Activated CD8-positive, alpha-beta memory T cell treated with anti-CD3 and anti-CD28 coated beads, Interleukin-2, amount 10 ng/mL, durations not matched to agents 7 days and 5 days (primary cell): ENCODE results near the gene FHOD3. TPM values are rescaled to one million over a fixed set of nuclear protein-coding genes. Genes with fewer than 3 reads are reported as not detected.

Experiments
- ATAC-seq: fragments of 150-1000 bp; cut with Tn5 transposase; one replicate; pipeline ENCODE4 v1.10.0; 2021; ENCODE audit warnings: moderate library complexity
- CTCF ChIA-PET: fragments of 350-600 bp; sonication (Branson Sonifier 250); formaldehyde crosslinking; loops from one replicate; lab custom pipeline; 2021; ENCODE audit warnings: antibody characterized with exemption; lab: Charles Lee
- DNase-seq: peaks from one replicate; pipeline ENCODE4 v3.0.0-alpha.2; 2020
- H3K27ac Mint-ChIP-seq: one replicate; pipeline ENCODE4 v1.8.0; 2021; ENCODE audit warnings: mild to moderate bottlenecking, mixed read lengths
- H3K27me3 Mint-ChIP-seq: one replicate; pipeline ENCODE4 v1.8.0; 2021; ENCODE audit warnings: mixed read lengths
- H3K36me3 Mint-ChIP-seq: one replicate; pipeline ENCODE4 v1.8.0; 2021; ENCODE audit warnings: mild to moderate bottlenecking, mixed read lengths
- H3K4me1 Mint-ChIP-seq: one replicate; pipeline ENCODE4 v1.8.0; 2021; ENCODE audit warnings: mixed read lengths
- H3K4me3 Mint-ChIP-seq: one replicate; pipeline ENCODE4 v1.8.0; 2021; ENCODE audit warnings: mild to moderate bottlenecking, moderate library complexity, mixed read lengths
- H3K9me3 Mint-ChIP-seq: one replicate; pipeline ENCODE4 v1.8.0; 2022; ENCODE audit warnings: low read depth, mixed read lengths
- total RNA-seq, 2 experiments: library from RNA; stranded (reverse); gene quantifications; one replicate each; pipeline ENCODE4 v1.2.3, GENCODE V29; 2021

Gene FHOD3
- total RNA-seq, 2 experiments from 2014 or later = not detected

- H3K4me1 Mint-ChIP-seq = peaks cover 5% of the 10 kb centered on the region
- DNase-seq (peak; percentile 42), ATAC-seq (no peak)
- no peak overlapping the region for H3K27ac Mint-ChIP-seq
- H3K27me3 Mint-ChIP-seq = peaks cover 3% of the 10 kb centered on the region
- H3K4me3 Mint-ChIP-seq = no peak overlapping the region
- no peaks in the 10 kb centered on the region for H3K36me3 Mint-ChIP-seq
- H3K9me3 Mint-ChIP-seq = no peaks in the 10 kb centered on the region
- CTCF ChIA-PET = no interaction called here
These were observed 340.7 kb downstream of the FHOD3 start for GRCh38 chr18:36638224-36638623.

GRCh38 chr18:36640021-36640952, 342.8 kb downstream of the FHOD3 start:
- no peak overlapping the region for H3K27ac Mint-ChIP-seq
- CTCF ChIA-PET = no interaction called here
- DNase-seq = no peak
- no peak overlapping the region for H3K4me3 Mint-ChIP-seq
- H3K9me3 Mint-ChIP-seq = no peaks in the 10 kb centered on the region
- H3K27me3 Mint-ChIP-seq = no peaks in the 10 kb centered on the region
- H3K4me1 Mint-ChIP-seq = peaks cover 5% of the 10 kb centered on the region
- H3K36me3 Mint-ChIP-seq = no peaks in the 10 kb centered on the region
- ATAC-seq = no peak

GRCh38 chr18:36643061-36643460, 345.5 kb downstream of the FHOD3 start:
- H3K27ac Mint-ChIP-seq = no peak overlapping the region
- ATAC-seq (no peak), DNase-seq (no peak)
- H3K4me1 Mint-ChIP-seq = peaks cover 4% of the 10 kb centered on the region
- no peaks in the 10 kb centered on the region for H3K9me3 Mint-ChIP-seq
- CTCF ChIA-PET = no interaction called here
- no peak overlapping the region for H3K4me3 Mint-ChIP-seq
- no peaks in the 10 kb centered on the region for H3K36me3 Mint-ChIP-seq
- H3K27me3 Mint-ChIP-seq = peaks cover 2% of the 10 kb centered on the region

- Mint-ChIP-seq H3K27ac (no peak overlapping the region), H3K27me3 (peaks cover 8% of the 10 kb centered on the region), H3K36me3 (no peaks in the 10 kb centered on the region), H3K9me3 (no peaks in the 10 kb centered on the region), H3K4me1 (no peaks in the 10 kb centered on the region), H3K4me3 (no peak overlapping the region)
- ATAC-seq (no peak), DNase-seq (no peak)
- CTCF ChIA-PET = no interaction called here
These were observed 351.3 kb downstream of the FHOD3 start for GRCh38 chr18:36648803-36649202.

GRCh38 chr18:36649205-36649604, 351.7 kb downstream of the FHOD3 start:
- peaks cover 8% of the 10 kb centered on the region for H3K27me3 Mint-ChIP-seq
- H3K36me3 Mint-ChIP-seq = no peaks in the 10 kb centered on the region
- no peaks in the 10 kb centered on the region for H3K4me1 Mint-ChIP-seq
- CTCF ChIA-PET = no interaction called here
- H3K27ac Mint-ChIP-seq = no peak overlapping the region
- H3K4me3 Mint-ChIP-seq = no peak overlapping the region
- no peak for DNase-seq
- ATAC-seq = no peak
- H3K9me3 Mint-ChIP-seq = no peaks in the 10 kb centered on the region

- H3K9me3 Mint-ChIP-seq = no peaks in the 10 kb centered on the region
- peaks cover 9% of the 10 kb centered on the region for H3K27me3 Mint-ChIP-seq
- ATAC-seq = no peak
- H3K36me3 Mint-ChIP-seq = no peaks in the 10 kb centered on the region
- no peak overlapping the region for H3K27ac Mint-ChIP-seq
- DNase-seq = no peak
- H3K4me1 Mint-ChIP-seq = no peaks in the 10 kb centered on the region
- CTCF ChIA-PET = no interaction called here
- no peak overlapping the region for H3K4me3 Mint-ChIP-seq
These were observed 352.8 kb downstream of the FHOD3 start for GRCh38 chr18:36650266-36650665.

GRCh38 chr18:36650906-36651305, 353.4 kb downstream of the FHOD3 start:
- no peaks in the 10 kb centered on the region for H3K36me3 Mint-ChIP-seq
- CTCF ChIA-PET = no interaction called here
- no peak overlapping the region for H3K27ac Mint-ChIP-seq
- peaks cover 9% of the 10 kb centered on the region for H3K27me3 Mint-ChIP-seq
- H3K4me3 Mint-ChIP-seq = no peak overlapping the region
- ATAC-seq (no peak), DNase-seq (no peak)
- H3K4me1 Mint-ChIP-seq = no peaks in the 10 kb centered on the region
- no peaks in the 10 kb centered on the region for H3K9me3 Mint-ChIP-seq

GRCh38 chr18:36652503-36652902, 355.0 kb downstream of the FHOD3 start:
- Mint-ChIP-seq H3K9me3 (no peaks in the 10 kb centered on the region), H3K27me3 (peaks cover 15% of the 10 kb centered on the region), H3K4me1 (no peaks in the 10 kb centered on the region), H3K27ac (no peak overlapping the region), H3K4me3 (no peak overlapping the region), H3K36me3 (no peaks in the 10 kb centered on the region)
- CTCF ChIA-PET = interaction anchor here (0.6 kb wide), 1 partner anchor 165 kb away, joined by 3 read pairs; no protein-coding TSS in a partner anchor
- no peak for ATAC-seq
- DNase-seq = no peak

- H3K4me3 Mint-ChIP-seq = no peak overlapping the region
- peaks cover 15% of the 10 kb centered on the region for H3K27me3 Mint-ChIP-seq
- H3K27ac Mint-ChIP-seq = no peak overlapping the region
- H3K36me3 Mint-ChIP-seq = no peaks in the 10 kb centered on the region
- no peak for DNase-seq
- CTCF ChIA-PET = interaction anchor here (0.6 kb wide), 1 partner anchor 164 kb away, joined by 3 read pairs; no protein-coding TSS in a partner anchor
- no peaks in the 10 kb centered on the region for H3K4me1 Mint-ChIP-seq
- ATAC-seq = no peak
- H3K9me3 Mint-ChIP-seq = no peaks in the 10 kb centered on the region
These were observed 355.8 kb downstream of the FHOD3 start for GRCh38 chr18:36653141-36653869.

- peaks cover 15% of the 10 kb centered on the region for H3K27me3 Mint-ChIP-seq
- no peaks in the 10 kb centered on the region for H3K4me1 Mint-ChIP-seq
- H3K36me3 Mint-ChIP-seq = no peaks in the 10 kb centered on the region
- no peak overlapping the region for H3K27ac Mint-ChIP-seq
- ATAC-seq (no peak), DNase-seq (no peak)
- no peak overlapping the region for H3K4me3 Mint-ChIP-seq
- H3K9me3 Mint-ChIP-seq = no peaks in the 10 kb centered on the region
- CTCF ChIA-PET = no interaction called here
These were observed 356.4 kb downstream of the FHOD3 start for GRCh38 chr18:36653870-36654269.

- peaks cover 15% of the 10 kb centered on the region for H3K27me3 Mint-ChIP-seq
- DNase-seq = no peak
- H3K4me3 Mint-ChIP-seq = no peak overlapping the region
- CTCF ChIA-PET = no interaction called here
- no peaks in the 10 kb centered on the region for H3K4me1 Mint-ChIP-seq
- no peaks in the 10 kb centered on the region for H3K9me3 Mint-ChIP-seq
- H3K27ac Mint-ChIP-seq = no peak overlapping the region
- no peak for ATAC-seq
- H3K36me3 Mint-ChIP-seq = no peaks in the 10 kb centered on the region
These were observed 357.6 kb downstream of the FHOD3 start for GRCh38 chr18:36655074-36655473.

- Mint-ChIP-seq H3K36me3 (no peaks in the 10 kb centered on the region), H3K27ac (no peak overlapping the region), H3K4me1 (no peaks in the 10 kb centered on the region), H3K4me3 (no peak overlapping the region), H3K9me3 (no peaks in the 10 kb centered on the region), H3K27me3 (peaks cover 12% of the 10 kb centered on the region)
- CTCF ChIA-PET = no interaction called here
- DNase-seq (no peak), ATAC-seq (no peak)
These were observed 358.4 kb downstream of the FHOD3 start for GRCh38 chr18:36655930-36656329.

- ATAC-seq = no peak
- Mint-ChIP-seq H3K27me3 (peaks cover 10% of the 10 kb centered on the region), H3K9me3 (no peaks in the 10 kb centered on the region), H3K36me3 (no peaks in the 10 kb centered on the region), H3K4me3 (no peak overlapping the region), H3K4me1 (no peaks in the 10 kb centered on the region), H3K27ac (no peak overlapping the region)
- no peak for DNase-seq
- CTCF ChIA-PET = no interaction called here
These were observed 361.1 kb downstream of the FHOD3 start for GRCh38 chr18:36658611-36659010.

GRCh38 chr18:36660311-36660710, 362.8 kb downstream of the FHOD3 start:
- Mint-ChIP-seq H3K9me3 (no peaks in the 10 kb centered on the region), H3K4me3 (no peak overlapping the region), H3K36me3 (no peaks in the 10 kb centered on the region), H3K27ac (no peak overlapping the region), H3K27me3 (peaks cover 8% of the 10 kb centered on the region), H3K4me1 (no peaks in the 10 kb centered on the region)
- DNase-seq (no peak), ATAC-seq (no peak)
- CTCF ChIA-PET = no interaction called here
